ENCODE data around the gene GPC4.

The GPC4 gene

GRCh38 chrX:133364865-133365264, 50.4 kb downstream of the GPC4 start:
- Histone ChIP-seq H3K27ac (no peak overlapping the region), H3K36me3 (replicated peaks) (no peaks in the 10 kb centered on the region), H3K4me3 (ENCODE audit: low read depth, low read length) (no peak overlapping the region), H3K27me3 (replicated peaks) (no peaks in the 10 kb centered on the region)
- in situ Hi-C loops (cut with HindIII; ENCODE audit: low pct_ligation_motif_present, low sequenced_read_pairs) = no loop called here
- no peak for DNase-seq
- no peak for TF ChIP-seq CTCF (IDR thresholded peaks at IDR 0.05; ENCODE audit: low read depth, low read length, missing control alignments)

- Histone ChIP-seq H3K36me3 (replicated peaks) (no peaks in the 10 kb centered on the region), H3K4me3 (ENCODE audit: low read depth, low read length) (no peak overlapping the region), H3K27ac (no peak overlapping the region), H3K27me3 (replicated peaks) (no peaks in the 10 kb centered on the region)
- no peak for TF ChIP-seq CTCF (IDR thresholded peaks at IDR 0.05; ENCODE audit: low read depth, low read length, missing control alignments)
- in situ Hi-C loops (cut with HindIII; ENCODE audit: low pct_ligation_motif_present, low sequenced_read_pairs) = no loop called here
- DNase-seq = no peak
These were observed 51.1 kb downstream of the GPC4 start for GRCh38 chrX:133364196-133364595.

- Histone ChIP-seq H3K36me3 (replicated peaks) (no peaks in the 10 kb centered on the region), H3K27ac (no peak overlapping the region), H3K4me3 (ENCODE audit: low read depth, low read length) (no peak overlapping the region), H3K27me3 (replicated peaks) (no peaks in the 10 kb centered on the region)
- TF ChIP-seq CTCF (IDR thresholded peaks at IDR 0.05; ENCODE audit: low read depth, low read length, missing control alignments) = no peak
- DNase-seq = no peak
- in situ Hi-C loops (cut with HindIII; ENCODE audit: low pct_ligation_motif_present, low sequenced_read_pairs) = no loop called here
These were observed 52.8 kb downstream of the GPC4 start for GRCh38 chrX:133362538-133362937.

GRCh38 chrX:133359466-133359865, 55.8 kb downstream of the GPC4 start:
- TF ChIP-seq CTCF (IDR thresholded peaks at IDR 0.05; ENCODE audit: low read depth, low read length, missing control alignments) = no peak
- H3K36me3 ChIP-seq (replicated peaks) = no peaks in the 10 kb centered on the region
- no peak for DNase-seq
- H3K4me3 ChIP-seq (ENCODE audit: low read depth, low read length) = no peak overlapping the region
- in situ Hi-C loops (cut with HindIII; ENCODE audit: low pct_ligation_motif_present, low sequenced_read_pairs) = no loop called here
- H3K27ac ChIP-seq = no peak overlapping the region
- no peaks in the 10 kb centered on the region for H3K27me3 ChIP-seq (replicated peaks)

- Histone ChIP-seq H3K27me3 (replicated peaks) (no peaks in the 10 kb centered on the region), H3K27ac (no peak overlapping the region), H3K36me3 (replicated peaks) (no peaks in the 10 kb centered on the region), H3K4me3 (ENCODE audit: low read depth, low read length) (no peak overlapping the region)
- TF ChIP-seq CTCF (IDR thresholded peaks at IDR 0.05; ENCODE audit: low read depth, low read length, missing control alignments) = no peak
- no peak for DNase-seq
- in situ Hi-C loops (cut with HindIII; ENCODE audit: low pct_ligation_motif_present, low sequenced_read_pairs) = no loop called here
These were observed 62.1 kb downstream of the GPC4 start for GRCh38 chrX:133353233-133353632.

- Histone ChIP-seq H3K27ac (no peak overlapping the region), H3K27me3 (replicated peaks) (no peaks in the 10 kb centered on the region), H3K4me3 (ENCODE audit: low read depth, low read length) (no peak overlapping the region), H3K36me3 (replicated peaks) (no peaks in the 10 kb centered on the region)
- TF ChIP-seq CTCF (IDR thresholded peaks at IDR 0.05; ENCODE audit: low read depth, low read length, missing control alignments) = no peak
- in situ Hi-C loops (cut with HindIII; ENCODE audit: low pct_ligation_motif_present, low sequenced_read_pairs) = no loop called here
- DNase-seq = no peak
These were observed 64.5 kb downstream of the GPC4 start for GRCh38 chrX:133350751-133351150.

Data from brain microvascular endothelial cell (primary cell).